Right atrium auricular region (tissue), 2 donors: ENCODE results near the gene B4GALNT1. TPM values are rescaled to one million over a fixed set of nuclear protein-coding genes. Genes with fewer than 3 reads are reported as not detected.
"Not testable (repeated sequence)": the region's sequence is repeated elsewhere in the genome, so short reads cannot be mapped to it uniquely, and the experiment has no call there.

ENCODE experiments used
- DNase-seq: peaks from one replicate; pipeline ENCODE4 v3.0.0-alpha.2; 2019; ENCODE audit warnings: low spot score
- H3K27ac ChIP-seq, 2 donors: fragments of 200-600 bp; sonication (generic); 1 replicate in 1 of 2; 2 replicates in 1 of 2; pipeline ENCODE4 v1.5.1; 2016 to 2019
- H3K27me3 ChIP-seq, 2 donors: fragments of 200-600 bp; sonication (generic); one replicate each; pipeline versions ENCODE4 v1.5.1 to v1.6.0; 2017 to 2019
- H3K36me3 ChIP-seq: fragments of 200-600 bp; sonication (generic); one replicate; pipeline ENCODE4 v1.5.1; 2016
- H3K4me1 ChIP-seq, 2 donors: fragments of 200-600 bp; sonication (generic); one replicate each; pipeline versions ENCODE4 v1.5.1 to v1.6.0; 2017 to 2019
- H3K4me3 ChIP-seq, 2 donors: fragments of 200-600 bp; sonication (generic); 1 replicate in 1 of 2; 2 replicates in 1 of 2; pipeline ENCODE4 v1.5.1; 2017 to 2019; ENCODE audit warnings: mild to moderate bottlenecking in 1 of 2, moderate library complexity in 1 of 2
- H3K9me3 ChIP-seq, 2 donors: fragments of 200-600 bp; sonication (generic); one replicate each; pipeline ENCODE4 v1.5.1; 2019
- CTCF ChIP-seq, 2 donors: fragments of 200-600 bp; sonication (generic); IDR thresholded peaks; one replicate each; pipeline ENCODE4 v1.5.1; 2019; ENCODE audit warnings: antibody characterized with exemption in 2 of 2
- total RNA-seq, 2 donors: library from RNA; depleted of rRNA; stranded (reverse); fragments of >200 nt; gene quantifications; one replicate each; pipeline ENCODE4 v1.1.0, GENCODE V29; 2016

Gene B4GALNT1
- total RNA-seq, 2 donors from 2014 or later, result 3.5 to 4.4 TPM

DNA sequence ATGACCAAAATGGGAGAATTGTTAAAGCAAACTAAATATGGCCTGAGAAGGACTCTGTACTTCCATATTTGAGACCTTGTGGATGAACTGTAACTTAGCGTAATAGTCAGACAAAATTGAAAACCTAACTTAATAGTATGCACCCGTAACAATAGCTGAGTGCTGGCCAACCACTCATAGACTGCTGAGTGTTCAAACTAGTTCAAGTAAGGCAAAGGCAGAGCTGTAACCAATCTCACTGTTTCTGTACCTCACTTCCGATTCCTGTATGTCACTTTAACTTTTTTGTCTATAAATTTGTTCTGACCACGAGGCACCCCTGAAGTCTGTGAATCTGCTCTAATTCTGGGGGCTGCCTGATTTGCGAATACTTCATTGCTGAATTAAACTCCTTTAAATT, 33.9 kb upstream of the B4GALNT1 start:
- no peaks in the 10 kb centered on the region for H3K27me3 ChIP-seq
- no peak overlapping the region for H3K27ac ChIP-seq
- H3K9me3 ChIP-seq, result no peaks in the 10 kb centered on the region
- no peaks in the 10 kb centered on the region for H3K4me1 ChIP-seq
- no peaks in the 10 kb centered on the region for H3K36me3 ChIP-seq
- no peak overlapping the region for H3K4me3 ChIP-seq
- no peak for DNase-seq
- TF ChIP-seq CTCF (IDR thresholded peaks at IDR 0.05), result no peak

DNA sequence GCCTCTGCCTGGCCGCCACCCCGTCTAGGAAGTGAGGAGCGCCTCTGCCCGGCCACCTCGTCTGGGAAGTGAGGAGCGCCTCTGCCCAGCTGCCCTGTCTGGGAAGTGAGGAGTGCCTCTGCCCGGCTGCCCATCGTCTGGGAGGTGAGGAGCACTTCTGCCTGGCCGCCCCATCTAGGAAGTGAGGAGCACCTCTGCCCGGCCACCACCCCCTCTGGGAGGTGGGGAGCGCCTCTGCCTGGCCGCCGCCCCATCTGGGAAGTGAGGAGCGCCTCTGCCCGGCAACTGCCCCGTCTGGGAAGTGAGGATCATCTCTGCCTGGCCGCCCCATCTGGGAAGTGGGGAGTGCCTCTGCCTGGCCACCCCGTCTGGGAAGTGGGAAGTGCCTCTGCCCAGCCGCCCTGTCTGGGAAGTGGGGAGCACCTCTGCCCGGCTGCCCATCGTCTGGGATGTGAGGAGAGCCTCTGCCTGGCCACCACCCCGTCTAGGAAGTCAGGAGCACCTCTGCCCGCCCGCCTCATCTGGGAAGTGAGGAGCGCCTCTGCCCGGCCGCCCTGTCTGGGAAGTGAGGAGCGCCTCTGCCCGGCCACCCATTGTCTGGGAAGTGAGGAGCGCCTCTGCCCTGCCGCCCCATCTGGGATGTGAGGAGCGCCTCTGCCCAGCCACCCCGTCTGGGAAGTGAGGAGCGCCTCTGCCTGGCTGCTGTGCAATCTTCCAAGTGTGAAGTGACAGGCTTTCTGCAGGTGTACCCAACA, 32.2 kb upstream of the B4GALNT1 start:
- not testable (repeated sequence) for H3K36me3 ChIP-seq, H3K4me1 ChIP-seq, H3K9me3 ChIP-seq, DNase-seq, H3K4me3 ChIP-seq, H3K27ac ChIP-seq, H3K27me3 ChIP-seq

GRCh38 chr12:57661376-57661775, 28.4 kb upstream of the B4GALNT1 start:
- H3K4me3 ChIP-seq, result no peak overlapping the region
- DNase-seq, result no peak
- H3K27ac ChIP-seq, result no peak overlapping the region
- no peaks in the 10 kb centered on the region for H3K27me3 ChIP-seq
- no peak for TF ChIP-seq CTCF (IDR thresholded peaks at IDR 0.05)
- no peaks in the 10 kb centered on the region for H3K36me3 ChIP-seq
- H3K4me1 ChIP-seq, result no peaks in the 10 kb centered on the region
- H3K9me3 ChIP-seq, result no peaks in the 10 kb centered on the region

- Histone ChIP-seq H3K4me3 (no peak overlapping the region), H3K27ac (no peak overlapping the region), H3K27me3 (no peaks in the 10 kb centered on the region), H3K9me3 (no peaks in the 10 kb centered on the region), H3K4me1 (no peaks in the 10 kb centered on the region), H3K36me3 (no peaks in the 10 kb centered on the region)
- no peak for DNase-seq
- TF ChIP-seq CTCF (IDR thresholded peaks at IDR 0.05), result no peak
These were observed 25.9 kb upstream of the B4GALNT1 start for GRCh38 chr12:57658890-57659289.

- TF ChIP-seq CTCF (IDR thresholded peaks at IDR 0.05), result no peak
- no peak for DNase-seq
- H3K36me3 ChIP-seq, result no peaks in the 10 kb centered on the region
- H3K4me3 ChIP-seq, result no peak overlapping the region
- no peaks in the 10 kb centered on the region for H3K9me3 ChIP-seq
- H3K27me3 ChIP-seq, result no peaks in the 10 kb centered on the region
- no peak overlapping the region for H3K27ac ChIP-seq
- H3K4me1 ChIP-seq, result no peaks in the 10 kb centered on the region
These were observed 24.7 kb upstream of the B4GALNT1 start for GRCh38 chr12:57657744-57658143.

DNA sequence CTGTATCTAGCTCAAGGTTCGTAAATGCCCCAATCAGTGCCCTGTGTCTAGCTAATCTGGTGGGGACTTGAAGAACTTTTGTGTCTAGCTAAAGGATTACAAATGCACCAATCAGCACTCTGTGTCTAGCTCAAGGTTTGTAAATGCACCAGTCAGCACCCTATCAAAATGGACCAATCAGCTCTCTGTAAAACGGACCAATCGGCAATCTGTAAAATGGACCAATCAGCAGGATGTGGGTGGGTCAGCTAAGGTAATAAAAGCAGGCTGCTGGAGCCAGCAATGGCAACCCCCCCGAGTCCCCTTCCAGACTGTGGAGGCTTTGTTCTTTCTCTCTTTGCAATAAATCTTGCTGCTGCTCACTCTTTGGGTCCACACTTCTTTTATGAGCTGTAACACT, 23.4 kb upstream of the B4GALNT1 start:
- not testable (repeated sequence) for H3K4me1 ChIP-seq, H3K27ac ChIP-seq, H3K9me3 ChIP-seq, H3K4me3 ChIP-seq, DNase-seq, H3K36me3 ChIP-seq, H3K27me3 ChIP-seq
